Urothelium cell line (cell line): ENCODE data around the gene ADGRD1.

ENCODE experiments used
- DNase-seq: peaks from one replicate; pipeline ENCODE4 v3.0.0; 2011; ENCODE audit warnings: low spot score, mixed read lengths
- FAIRE-seq: peaks from 2 replicates; lab custom pipeline; 2011; peaks lifted over from hg19 to GRCh38; lab: Jason Lieb, UNC

Gene ADGRD1

GRCh38 chr12:131003716-131004045, 50.0 kb downstream of the ADGRD1 start:
- no peak for FAIRE-seq

GRCh38 chr12:131004166-131004565, 50.5 kb downstream of the ADGRD1 start:
- DNase-seq (no peak), FAIRE-seq (no peak)

More at GRCh38 chr12:131003716-131004045, 50.0 kb downstream of the ADGRD1 start:
- no peak for DNase-seq

DNA sequence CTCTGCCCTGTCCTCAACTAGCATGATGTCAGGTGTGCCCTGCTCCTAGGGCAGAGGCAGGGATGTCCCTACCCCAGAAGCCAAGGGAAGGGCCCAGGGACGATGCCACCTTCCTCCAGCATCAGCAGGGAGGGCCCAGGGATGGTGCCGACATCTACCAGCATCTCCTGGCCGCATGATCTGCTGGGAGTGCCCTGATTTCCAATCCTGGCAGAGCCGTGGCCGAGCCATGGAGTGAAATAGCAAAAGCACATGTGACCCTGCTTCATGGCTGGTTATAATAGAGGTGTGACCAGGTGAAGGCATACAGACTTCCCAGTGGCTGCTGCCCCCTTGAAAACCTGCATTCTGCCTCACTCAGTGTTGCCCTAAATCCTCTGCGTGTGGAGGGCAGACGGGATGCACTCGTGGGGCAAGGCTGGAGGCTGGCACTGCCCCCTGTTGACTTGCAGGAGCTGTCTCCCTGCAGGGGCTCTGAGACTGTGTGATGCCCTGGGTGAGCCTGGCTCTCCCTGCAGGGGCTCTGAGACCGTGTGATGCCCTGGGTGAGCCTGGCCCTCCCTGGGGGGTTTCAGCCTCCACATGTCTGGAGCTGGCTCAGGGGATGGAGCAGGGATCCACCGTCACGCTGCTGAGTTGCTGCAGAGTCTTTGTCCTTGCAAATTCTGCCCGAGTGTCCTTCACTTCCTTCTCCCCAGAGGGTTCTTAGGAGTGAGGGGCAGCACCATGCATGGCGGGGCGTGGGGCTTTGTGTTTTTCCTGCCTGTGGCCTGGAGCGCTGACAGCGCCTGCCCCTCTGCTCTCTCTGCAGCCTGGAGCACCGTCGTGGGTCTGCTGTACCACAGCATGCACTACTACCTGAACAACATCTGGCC, 51.7 kb downstream of the ADGRD1 start:
- DNase-seq (no peak), FAIRE-seq (no peak)

GRCh38 chr12:131006036-131006735, 52.5 kb downstream of the ADGRD1 start:
- no peak for FAIRE-seq
- no peak for DNase-seq

GRCh38 chr12:131007031-131007739, 53.5 kb downstream of the ADGRD1 start:
- no peak for FAIRE-seq

GRCh38 chr12:131007740-131008117, 54.0 kb downstream of the ADGRD1 start:
- DNase-seq (no peak), FAIRE-seq (no peak)

More at GRCh38 chr12:131007031-131007739, 53.5 kb downstream of the ADGRD1 start:
- DNase-seq = no peak

DNA sequence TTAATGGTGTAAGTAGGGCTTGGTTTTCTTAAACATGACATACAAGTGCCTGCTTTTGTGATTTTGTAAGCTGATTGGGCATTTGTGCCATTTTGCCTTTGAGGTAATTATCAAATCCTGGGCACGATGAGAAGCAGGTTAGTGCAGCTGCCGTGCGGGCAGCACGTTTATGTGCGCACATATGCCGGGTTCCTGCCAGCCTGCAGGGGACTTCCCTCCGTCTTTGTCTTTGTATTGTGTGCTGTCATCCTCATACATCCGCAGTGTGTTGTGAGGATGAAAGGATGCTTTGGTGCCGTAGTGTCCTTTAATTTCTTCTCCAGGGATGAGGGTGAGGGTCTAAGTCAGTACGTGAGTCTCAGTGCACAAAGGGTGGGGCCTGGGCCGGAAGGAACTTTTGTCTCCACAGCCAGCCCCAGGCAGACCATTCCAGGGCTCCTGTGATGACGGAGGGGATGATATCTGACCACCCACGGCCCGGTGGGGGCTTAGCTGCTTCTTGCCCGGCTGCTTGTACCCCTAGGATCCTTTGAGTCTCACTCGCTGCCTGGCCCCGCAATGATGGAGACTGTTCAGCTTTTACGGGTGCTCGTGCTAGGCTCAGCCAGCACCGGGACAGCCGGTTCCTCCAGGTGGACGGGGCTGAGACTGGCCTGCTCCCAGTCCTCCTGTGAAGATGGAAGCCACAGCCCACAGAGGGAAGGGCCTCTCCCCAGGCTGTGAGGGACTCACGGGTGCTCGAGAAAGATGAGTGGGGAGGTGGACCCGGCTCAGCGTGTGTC, 54.6 kb downstream of the ADGRD1 start:
- DNase-seq = no peak
- FAIRE-seq = no peak

GRCh38 chr12:131008913-131009270, 55.2 kb downstream of the ADGRD1 start:
- DNase-seq = no peak

GRCh38 chr12:131009595-131010395, 56.1 kb downstream of the ADGRD1 start:
- DNase-seq (no peak), FAIRE-seq (peak; percentile 87)

More at GRCh38 chr12:131008913-131009270, 55.2 kb downstream of the ADGRD1 start:
- no peak for FAIRE-seq

- DNase-seq = no peak
- no peak for FAIRE-seq
These were observed 56.9 kb downstream of the ADGRD1 start for GRCh38 chr12:131010396-131011131.

GRCh38 chr12:131011165-131012079, 57.7 kb downstream of the ADGRD1 start:
- DNase-seq (no peak), FAIRE-seq (no peak)

DNA sequence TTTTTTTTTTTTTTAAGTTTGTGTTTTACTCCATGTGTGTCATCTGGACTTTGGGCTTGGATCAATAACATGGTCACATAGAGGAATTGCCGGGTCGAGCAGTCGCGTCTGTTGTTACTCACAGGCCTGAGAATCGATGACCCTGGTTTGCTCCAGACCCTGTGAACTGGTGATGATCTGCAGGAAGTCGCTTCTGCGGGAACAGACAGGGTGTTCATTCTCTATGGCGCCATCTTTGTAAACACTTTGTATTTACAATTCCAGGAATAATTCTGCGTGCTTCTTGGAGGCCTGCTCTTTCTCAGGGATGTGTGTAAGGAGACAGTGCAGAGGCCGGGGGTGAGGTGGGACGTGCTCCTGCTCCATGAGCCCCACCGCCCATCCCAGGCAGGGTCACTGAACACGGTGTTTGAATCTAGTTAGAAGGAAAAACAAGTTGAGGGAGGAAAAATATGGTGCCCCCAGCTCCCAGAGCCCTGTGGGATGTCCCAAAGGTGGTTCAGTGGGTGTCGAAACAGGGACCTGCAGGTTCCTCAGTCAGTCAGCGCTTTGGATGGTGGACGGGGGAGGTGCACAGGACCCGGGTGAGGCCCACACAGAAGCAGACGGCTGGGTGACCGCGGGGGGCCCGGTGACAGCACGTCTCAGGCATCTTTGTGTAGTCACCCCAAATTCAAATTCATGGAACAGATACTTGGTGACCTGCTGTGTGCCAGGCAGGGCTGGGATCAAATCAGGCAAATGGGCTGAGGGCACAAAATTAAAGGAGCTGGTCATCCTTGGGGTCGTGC, 58.8 kb downstream of the ADGRD1 start:
- FAIRE-seq (no peak), DNase-seq (no peak)

DNA sequence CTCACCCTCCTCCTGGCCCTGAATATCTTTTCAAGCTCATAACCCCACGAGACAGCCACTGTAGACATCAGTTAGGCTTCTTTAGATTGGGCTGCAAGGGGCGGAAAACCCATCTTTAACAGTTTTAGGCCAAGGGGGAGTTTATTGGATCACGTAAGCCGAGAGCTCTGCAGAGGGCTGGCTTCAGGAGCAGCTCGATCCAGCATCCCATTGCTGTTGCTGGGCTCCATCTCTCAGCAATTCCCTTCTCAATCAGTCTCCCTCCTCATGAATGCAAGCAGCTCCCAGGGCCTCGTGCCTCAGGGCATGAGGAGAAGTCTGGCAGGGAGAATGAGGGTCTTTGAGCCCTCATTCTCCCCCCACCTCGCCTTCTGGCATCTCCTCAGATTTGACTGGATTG, 59.4 kb downstream of the ADGRD1 start:
- FAIRE-seq (no peak), DNase-seq (no peak)

- FAIRE-seq = no peak
These were observed 60.6 kb downstream of the ADGRD1 start for GRCh38 chr12:131014343-131014742.

GRCh38 chr12:131015581-131016337, 62.1 kb downstream of the ADGRD1 start:
- no peak for DNase-seq
- FAIRE-seq = no peak

More at GRCh38 chr12:131014343-131014742, 60.6 kb downstream of the ADGRD1 start:
- DNase-seq = no peak

- FAIRE-seq = no peak
These were observed 63.8 kb downstream of the ADGRD1 start for GRCh38 chr12:131017477-131017991.

More at GRCh38 chr12:131017477-131017991, 63.8 kb downstream of the ADGRD1 start:
- no peak for DNase-seq
